Skeletal muscle tissue (tissue), 4 donors: Measurements from ENCODE around the gene IQCK. TPM values are rescaled to one million over a fixed set of nuclear protein-coding genes. Genes with fewer than 3 reads are reported as not detected.

Experiments
- H3K27ac ChIP-seq: one replicate; pipeline ENCODE4 v1.7.0; 2013; ENCODE audit warnings: mild to moderate bottlenecking, low read depth, low read length, inconsistent platforms
- H3K27me3 ChIP-seq, 3 donors: one replicate each; pipeline ENCODE4 v1.7.0; 2013; ENCODE audit warnings: low read length in 3 of 3; ENCODE audit not compliant: control insufficient read depth in 3 of 3, insufficient read depth in 3 of 3
- H3K36me3 ChIP-seq, 3 donors: one replicate each; pipeline ENCODE4 v1.7.0; 2013; ENCODE audit warnings: low read length in 3 of 3; ENCODE audit not compliant: control insufficient read depth in 3 of 3, insufficient read depth in 3 of 3
- H3K4me1 ChIP-seq, 3 donors: one replicate each; pipeline ENCODE4 v1.7.0; 2013; ENCODE audit warnings: low read length in 3 of 3, mild to moderate bottlenecking in 3 of 3; ENCODE audit not compliant: control insufficient read depth in 3 of 3, insufficient read depth in 3 of 3
- H3K4me3 ChIP-seq, 3 donors: one replicate each; pipeline ENCODE4 v1.7.0; 2013; ENCODE audit warnings: low read length in 3 of 3
- H3K9ac ChIP-seq, 3 donors: one replicate each; pipeline ENCODE4 v1.7.0; 2013; ENCODE audit warnings: low read length in 3 of 3, mild to moderate bottlenecking in 3 of 3, moderate library complexity in 2 of 3, low read depth in 1 of 3
- H3K9me3 ChIP-seq, 3 donors: one replicate each; pipeline ENCODE4 v1.7.0; 2013; ENCODE audit warnings: low read length in 3 of 3; ENCODE audit not compliant: control insufficient read depth in 3 of 3
- total RNA-seq: library from RNA; depleted of rRNA; stranded (reverse); fragments of >200 nt; gene quantifications from one replicate; pipeline ENCODE4 v1.2.3, GENCODE V29; 2014
- donor health status: Osteomylitis.

Gene IQCK
- total RNA-seq, 1 donor from 2014 or later = 10.4 TPM

DNA sequence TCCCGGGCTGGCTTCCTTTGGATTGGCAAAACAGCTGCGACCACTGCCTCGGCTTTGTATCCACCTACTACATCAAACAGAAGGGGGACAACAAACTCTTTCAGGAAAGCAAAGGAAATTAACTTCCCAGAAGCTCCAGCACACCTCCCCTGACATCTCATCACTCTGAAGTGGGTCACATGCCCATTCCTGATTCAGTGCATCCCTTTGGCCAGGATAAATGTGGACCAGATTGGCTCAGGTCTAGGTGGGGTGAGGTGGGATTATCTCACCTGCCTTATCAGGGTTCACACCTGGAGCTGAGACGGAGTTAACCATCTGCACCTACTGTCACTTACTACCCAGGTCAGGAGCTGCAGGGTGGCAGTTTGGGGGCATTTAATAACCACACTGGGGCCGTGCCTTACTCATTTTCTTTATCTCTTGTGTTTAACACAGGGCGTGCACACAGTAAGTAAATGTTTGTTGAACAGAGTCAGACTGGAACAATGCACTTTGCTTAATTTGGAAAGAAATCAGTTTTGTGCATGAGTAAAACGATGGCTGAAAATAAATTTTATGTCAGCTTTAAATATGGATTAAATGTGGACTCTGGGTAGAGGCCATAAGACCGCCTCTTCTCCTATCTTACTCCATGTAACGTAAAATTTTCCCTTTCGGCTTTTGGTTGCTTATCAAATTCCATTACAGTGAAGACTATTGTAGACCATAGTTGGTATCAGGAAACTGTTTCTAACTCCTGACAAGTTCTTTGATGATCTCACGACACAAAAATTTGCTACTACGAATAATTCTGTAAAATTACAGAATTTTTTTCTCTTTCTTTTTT lies 36.0 kb downstream of the IQCK start:
- Histone ChIP-seq H3K4me3 (no peak overlapping the region), H3K9ac (no peak overlapping the region), H3K27ac (peak overlapping the region; percentile 28), H3K36me3 (no peaks in the 10 kb centered on the region), H3K4me1 (peaks cover 7 to 17% (median 15%) of the 10 kb centered on the region in 3 donors), H3K27me3 (no peaks in the 10 kb centered on the region), H3K9me3 (no peaks in the 10 kb centered on the region)

DNA sequence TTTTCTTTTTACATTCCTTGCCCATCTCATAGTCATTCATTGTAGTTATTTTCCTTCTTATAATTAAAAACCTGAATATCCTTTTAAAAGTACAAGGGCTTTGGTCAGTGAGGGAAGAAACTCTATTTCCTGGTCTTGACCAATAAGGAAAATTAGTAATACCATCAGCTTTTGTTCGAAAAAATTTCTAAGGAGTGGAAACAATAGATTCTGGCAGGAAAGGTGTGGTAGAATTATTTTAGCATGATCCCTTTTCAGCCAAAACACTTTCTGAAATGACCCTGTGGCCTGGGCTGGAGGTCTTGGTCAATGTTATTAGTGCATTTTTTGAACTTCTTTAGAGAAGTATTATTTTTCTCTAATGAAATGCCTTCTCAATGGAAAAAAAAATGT lies 36.6 kb downstream of the IQCK start:
- Histone ChIP-seq H3K9me3 (no peaks in the 10 kb centered on the region), H3K27ac (peak overlapping the region; percentile 32), H3K9ac (no peak overlapping the region), H3K36me3 (no peaks in the 10 kb centered on the region), H3K4me1 (peaks cover 7 to 17% (median 14%) of the 10 kb centered on the region in 3 donors), H3K27me3 (no peaks in the 10 kb centered on the region), H3K4me3 (no peak overlapping the region)

DNA sequence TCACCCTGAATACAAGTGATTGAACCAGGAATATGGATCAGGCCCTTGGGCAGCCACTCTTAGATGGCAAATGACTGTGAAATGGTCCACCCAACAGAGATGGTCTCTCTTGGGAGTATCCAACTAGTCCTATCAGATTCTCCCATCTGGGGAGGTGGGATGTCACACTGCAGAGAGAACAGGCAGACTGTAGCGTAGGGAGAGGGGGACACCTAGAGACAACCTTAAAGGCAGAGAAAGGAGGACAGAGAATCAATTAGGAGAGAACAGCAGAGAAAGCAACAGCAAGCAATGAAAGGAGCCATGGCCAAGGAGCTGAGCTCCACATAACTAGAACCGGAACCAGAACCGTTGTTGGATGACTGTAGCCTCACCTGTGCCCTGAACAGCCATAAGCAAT lies 37.2 kb downstream of the IQCK start:
- H3K4me3 ChIP-seq = no peak overlapping the region
- peak overlapping the region; percentile 32 for H3K27ac ChIP-seq
- H3K9me3 ChIP-seq = no peaks in the 10 kb centered on the region
- no peak overlapping the region for H3K9ac ChIP-seq
- no peaks in the 10 kb centered on the region for H3K36me3 ChIP-seq
- H3K4me1 ChIP-seq = peaks cover 7 to 17% (median 14%) of the 10 kb centered on the region in 3 donors
- H3K27me3 ChIP-seq = no peaks in the 10 kb centered on the region

DNA sequence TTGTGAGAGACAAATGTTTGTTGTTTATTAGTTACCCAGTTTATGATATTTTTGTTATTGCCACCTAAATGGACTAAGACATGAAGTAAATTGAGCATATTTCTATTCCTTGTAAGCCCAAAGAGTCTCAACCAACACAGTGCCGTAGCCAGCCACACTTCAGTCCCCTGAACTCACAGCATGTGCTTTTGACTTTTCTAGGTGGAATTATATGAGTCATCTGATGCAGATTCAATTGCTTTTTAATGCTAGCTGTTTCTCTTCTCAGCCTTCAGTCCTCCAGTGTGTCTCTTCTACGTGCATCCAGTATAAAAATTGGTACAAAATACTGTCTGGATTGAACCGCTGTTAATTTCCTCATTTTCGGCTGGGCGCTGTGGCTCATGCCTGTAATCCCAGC lies 39.0 kb downstream of the IQCK start:
- H3K27ac ChIP-seq = no peak overlapping the region
- H3K9ac ChIP-seq = no peak overlapping the region
- H3K27me3 ChIP-seq = no peaks in the 10 kb centered on the region
- H3K4me3 ChIP-seq = no peak overlapping the region
- no peaks in the 10 kb centered on the region for H3K36me3 ChIP-seq
- no peaks in the 10 kb centered on the region for H3K9me3 ChIP-seq
- H3K4me1 ChIP-seq = peaks cover 4 to 11% (median 5%) of the 10 kb centered on the region in 3 donors

DNA sequence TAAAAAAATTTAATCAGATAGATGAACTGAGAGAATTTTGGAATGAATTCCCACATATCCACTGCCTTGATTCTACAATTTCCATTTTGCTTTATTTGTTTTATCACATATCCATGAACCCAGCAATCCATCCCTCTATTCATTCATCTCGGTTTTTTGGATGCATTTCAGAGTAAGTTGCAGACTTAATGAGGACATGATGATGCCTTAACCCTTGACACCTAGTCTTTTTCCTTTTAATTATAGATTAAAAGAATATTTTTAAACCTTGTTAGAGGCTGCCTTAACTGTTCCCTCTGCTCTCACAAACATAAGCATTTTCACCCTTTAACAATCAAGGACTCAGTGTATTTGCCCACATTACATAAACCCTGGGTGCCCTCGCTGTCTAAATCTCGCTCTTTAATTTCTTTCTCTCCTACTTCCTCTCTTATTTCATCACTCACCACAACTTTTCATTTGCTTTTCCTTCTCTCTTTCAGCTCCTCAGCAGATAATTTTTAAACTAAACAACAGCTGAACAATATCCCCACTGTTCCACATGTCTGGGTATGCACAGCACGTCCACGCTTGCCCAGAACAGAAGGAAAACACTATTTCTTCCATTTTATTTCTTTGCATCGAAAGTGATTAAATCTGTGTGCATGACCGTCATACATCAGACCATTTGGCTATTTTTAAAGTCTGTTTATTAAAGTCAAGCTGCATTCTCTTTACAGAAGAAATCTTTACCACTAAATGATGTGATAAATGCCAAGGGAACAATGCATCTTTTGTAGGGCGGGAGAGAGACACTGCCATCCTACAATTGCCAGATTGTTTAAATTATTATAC lies 39.9 kb downstream of the IQCK start:
- Histone ChIP-seq H3K27me3 (no peaks in the 10 kb centered on the region), H3K27ac (no peak overlapping the region), H3K4me1 (peaks cover 4 to 8% (median 5%) of the 10 kb centered on the region in 3 donors), H3K9me3 (no peaks in the 10 kb centered on the region), H3K9ac (no peak overlapping the region), H3K36me3 (no peaks in the 10 kb centered on the region), H3K4me3 (no peak overlapping the region)

DNA sequence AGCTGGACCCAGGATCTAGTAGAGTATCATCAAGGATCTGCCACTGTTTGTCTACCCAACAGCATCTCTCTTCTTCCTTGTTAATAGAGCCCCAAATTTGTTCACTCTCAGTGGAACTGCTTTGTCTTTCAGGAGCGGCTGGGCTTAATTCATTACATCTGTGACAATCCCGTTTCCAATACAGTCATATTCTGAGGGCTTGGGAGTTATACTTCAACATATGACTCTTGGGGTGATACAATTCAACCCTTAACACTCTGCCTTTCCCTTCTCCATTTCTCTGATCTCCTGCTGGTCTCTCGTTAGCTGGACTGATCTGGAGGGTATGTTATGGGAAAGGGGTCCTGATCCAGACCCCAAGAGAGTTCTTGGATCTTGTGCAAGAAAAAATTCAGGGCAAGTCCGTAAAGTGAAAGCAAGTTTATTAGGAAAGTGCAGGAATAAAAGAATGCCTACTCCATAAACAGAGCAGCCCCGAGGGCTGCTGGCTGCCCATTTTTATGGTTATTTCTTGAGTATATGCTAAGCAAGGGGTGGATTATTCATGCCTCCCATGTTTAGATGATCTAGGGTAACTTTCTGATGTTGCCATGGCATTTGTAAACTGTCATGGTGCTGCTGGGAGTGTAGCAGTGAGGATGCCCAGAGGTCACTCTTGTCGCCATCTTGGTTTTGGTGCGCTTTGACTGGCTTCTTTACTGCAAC lies 42.4 kb downstream of the IQCK start:
- H3K27ac ChIP-seq = no peak overlapping the region
- H3K36me3 ChIP-seq = no peaks in the 10 kb centered on the region
- no peaks in the 10 kb centered on the region for H3K9me3 ChIP-seq
- H3K4me1 ChIP-seq = peaks cover 0 to 3% (median 0%) of the 10 kb centered on the region in 3 donors
- no peak overlapping the region for H3K4me3 ChIP-seq
- H3K9ac ChIP-seq = no peak overlapping the region
- no peaks in the 10 kb centered on the region for H3K27me3 ChIP-seq

DNA sequence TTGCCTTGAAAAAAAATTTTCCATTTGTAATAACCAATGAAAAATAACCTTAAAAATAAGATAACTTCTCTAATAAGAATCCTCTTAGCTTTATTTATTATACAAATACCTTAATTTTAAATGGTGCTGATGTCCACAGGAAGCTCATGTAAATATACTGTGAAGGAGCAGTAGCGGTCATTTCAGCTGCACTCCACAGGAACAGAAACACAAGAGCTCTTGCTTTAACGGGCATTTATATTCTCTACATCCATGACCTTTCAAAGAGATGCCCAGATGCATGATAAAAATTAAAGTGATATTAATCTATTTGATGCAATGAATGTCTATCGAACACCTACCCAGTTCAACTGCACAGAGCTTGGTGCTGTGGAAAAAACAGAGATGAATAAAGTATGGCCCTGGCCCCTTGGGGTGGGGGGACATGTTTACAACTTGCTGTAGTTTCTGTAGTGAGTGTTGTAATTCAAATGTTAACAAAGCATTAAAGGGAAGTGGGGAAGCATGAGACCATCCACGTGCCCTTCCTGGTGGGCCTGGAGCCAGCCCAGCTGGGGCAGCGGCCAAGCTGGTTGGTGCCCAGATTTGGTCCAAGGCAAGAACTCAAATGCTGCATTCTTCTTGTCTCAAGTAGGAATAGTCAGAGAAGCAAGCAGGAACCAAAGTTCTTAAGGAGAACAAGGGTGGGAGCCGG lies 47.9 kb downstream of the IQCK start:
- Histone ChIP-seq H3K4me1 (no peaks in the 10 kb centered on the region), H3K36me3 (peaks cover 0 to 2% (median 0%) of the 10 kb centered on the region in 3 donors), H3K9ac (no peak overlapping the region), H3K4me3 (no peak overlapping the region), H3K27me3 (no peaks in the 10 kb centered on the region), H3K27ac (peak overlapping the region; percentile 1), H3K9me3 (no peaks in the 10 kb centered on the region)

DNA sequence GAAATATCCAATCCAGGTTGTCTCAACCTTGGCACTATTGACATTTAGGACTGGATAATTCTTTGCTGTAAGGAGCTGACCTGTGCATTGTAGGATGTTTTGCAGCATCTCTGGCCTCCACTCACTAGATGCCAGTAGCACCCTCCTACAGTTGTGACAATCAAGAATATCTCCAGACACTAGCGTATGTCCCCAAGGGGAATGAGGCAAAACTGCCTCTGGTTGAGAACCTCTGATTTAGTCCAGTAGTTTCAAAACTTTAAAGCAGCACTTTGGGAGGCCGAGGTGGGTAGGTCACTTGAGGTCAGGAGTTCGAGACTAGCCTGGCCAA lies 48.4 kb downstream of the IQCK start:
- no peak overlapping the region for H3K9ac ChIP-seq
- peak overlapping the region; percentile 18 for H3K27ac ChIP-seq
- H3K4me1 ChIP-seq = no peaks in the 10 kb centered on the region
- no peak overlapping the region for H3K4me3 ChIP-seq
- H3K36me3 ChIP-seq = peaks cover 0 to 2% (median 0%) of the 10 kb centered on the region in 3 donors
- H3K9me3 ChIP-seq = no peaks in the 10 kb centered on the region
- no peaks in the 10 kb centered on the region for H3K27me3 ChIP-seq

DNA sequence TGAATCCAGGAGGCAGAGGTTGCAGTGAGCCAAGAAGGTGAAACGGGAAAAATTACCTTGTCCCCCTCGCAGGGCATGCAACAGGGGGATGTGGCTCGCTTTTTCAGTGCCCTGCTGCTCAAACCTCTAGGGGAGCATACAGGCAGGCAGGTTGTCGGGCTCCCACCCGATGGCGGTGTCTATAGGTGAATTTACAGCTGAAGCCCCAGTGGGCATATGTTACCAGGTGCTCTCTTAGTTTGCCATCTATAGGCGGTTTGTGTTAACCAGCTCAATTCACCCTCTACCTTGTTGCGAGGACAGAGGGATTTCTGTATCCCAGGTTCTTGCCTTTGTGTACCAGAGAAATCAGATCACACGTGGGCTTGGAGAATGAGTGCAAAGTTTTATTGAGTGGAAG lies 48.9 kb downstream of the IQCK start:
- Histone ChIP-seq H3K36me3 (peaks cover 0 to 2% (median 0%) of the 10 kb centered on the region in 3 donors), H3K27me3 (no peaks in the 10 kb centered on the region), H3K9ac (no peak overlapping the region), H3K27ac (peak overlapping the region; percentile 18), H3K4me1 (no peaks in the 10 kb centered on the region), H3K9me3 (no peaks in the 10 kb centered on the region), H3K4me3 (no peak overlapping the region)
